HUES64 (cell line): Measurements from ENCODE around the gene VPS8.

Source experiments
- H3K27ac ChIP-seq: 2 replicates; pipeline ENCODE4 v1.7.0; 2013; ENCODE audit warnings: low read depth, low read length, inconsistent platforms
- H3K27me3 ChIP-seq: 2 replicates; pipeline ENCODE4 v1.6.1; 2013; ENCODE audit warnings: mild to moderate bottlenecking, low read length; ENCODE audit not compliant: insufficient read depth
- H3K36me3 ChIP-seq: 2 replicates; pipeline ENCODE4 v1.6.1; 2013; ENCODE audit warnings: mild to moderate bottlenecking, low read length; ENCODE audit not compliant: insufficient read depth
- H3K4me1 ChIP-seq: 2 replicates; pipeline ENCODE4 v1.6.1; 2013; ENCODE audit warnings: mild to moderate bottlenecking, low read length, moderate library complexity; ENCODE audit not compliant: insufficient read depth
- H3K4me3 ChIP-seq: 2 replicates; pipeline ENCODE4 v1.5.1; 2013; ENCODE audit warnings: mild to moderate bottlenecking, low read length, moderate library complexity
- H3K9ac ChIP-seq: 2 replicates; pipeline ENCODE4 v1.6.1; 2013; ENCODE audit warnings: mild to moderate bottlenecking, low read depth, low read length
- H3K9me3 ChIP-seq: 2 replicates; pipeline ENCODE4 v1.6.1; 2013; ENCODE audit warnings: low read depth, low read length; ENCODE audit not compliant: insufficient read depth
- WGBS: fragments of 150-250, 120-280 bp; methylation state at CpG from one replicate; pipeline ENCODE4 v1.1.7; 2013; ENCODE audit warnings: missing lambda C conversion rate; 5-methylcytosine and 5-hydroxymethylcytosine counted together

VPS8 gene

GRCh38 chr3:184773283-184774186 lies 38.4 kb upstream of the VPS8 start:
- Histone ChIP-seq H3K9ac (no peak overlapping the region), H3K36me3 (no peaks in the 10 kb centered on the region), H3K4me1 (peaks cover 14% of the 10 kb centered on the region), H3K9me3 (no peaks in the 10 kb centered on the region), H3K27ac (no peak overlapping the region), H3K4me3 (no peak overlapping the region), H3K27me3 (peaks cover 5% of the 10 kb centered on the region; the same call in 1 of the 2 replicates)
- WGBS, result 81% methylated on average over 43 of the region's 43 CpGs

- Histone ChIP-seq H3K27me3 (peaks cover 5% of the 10 kb centered on the region; the same call in 1 of the 2 replicates), H3K4me3 (no peak overlapping the region), H3K9me3 (no peaks in the 10 kb centered on the region), H3K36me3 (no peaks in the 10 kb centered on the region), H3K4me1 (peaks cover 7% of the 10 kb centered on the region), H3K9ac (no peak overlapping the region), H3K27ac (no peak overlapping the region)
- 94% methylated on average over 2 of the region's 2 CpGs for WGBS
Measured at GRCh38 chr3:184776916-184777315, 35.0 kb upstream of the VPS8 start.

- H3K9me3 ChIP-seq, result no peaks in the 10 kb centered on the region
- H3K27me3 ChIP-seq, result peaks cover 5% of the 10 kb centered on the region; the same call in 1 of the 2 replicates
- H3K27ac ChIP-seq, result no peak overlapping the region
- no peaks in the 10 kb centered on the region for H3K36me3 ChIP-seq
- no peak overlapping the region for H3K4me3 ChIP-seq
- H3K9ac ChIP-seq, result no peak overlapping the region
- H3K4me1 ChIP-seq, result peaks cover 7% of the 10 kb centered on the region
- 51% methylated on average over 11 of the region's 11 CpGs for WGBS
Measured at GRCh38 chr3:184777566-184778356, 34.2 kb upstream of the VPS8 start.

GRCh38 chr3:184778426-184779332 lies 33.3 kb upstream of the VPS8 start:
- H3K36me3 ChIP-seq, result no peaks in the 10 kb centered on the region
- H3K4me3 ChIP-seq, result no peak overlapping the region
- peaks cover 5% of the 10 kb centered on the region; the same call in 1 of the 2 replicates for H3K27me3 ChIP-seq
- H3K9ac ChIP-seq, result no peak overlapping the region
- H3K9me3 ChIP-seq, result no peaks in the 10 kb centered on the region
- 83% methylated on average over 26 of the region's 26 CpGs for WGBS
- H3K4me1 ChIP-seq, result peaks cover 7% of the 10 kb centered on the region
- H3K27ac ChIP-seq, result no peak overlapping the region

- H3K27ac ChIP-seq, result no peak overlapping the region
- peaks cover 11% of the 10 kb centered on the region for H3K4me1 ChIP-seq
Measured at GRCh38 chr3:184780981-184781515, 30.9 kb upstream of the VPS8 start.

GRCh38 chr3:184781801-184782200 lies 30.2 kb upstream of the VPS8 start:
- 83% methylated on average over 4 of the region's 4 CpGs for WGBS
- H3K9me3 ChIP-seq, result no peaks in the 10 kb centered on the region

More at GRCh38 chr3:184780981-184781515, 30.9 kb upstream of the VPS8 start:
- H3K4me3 ChIP-seq, result no peak overlapping the region
- H3K9me3 ChIP-seq, result no peaks in the 10 kb centered on the region
- peaks cover 3% of the 10 kb centered on the region; the same call in 1 of the 2 replicates for H3K27me3 ChIP-seq
- 85% methylated on average over 6 of the region's 6 CpGs for WGBS
- H3K9ac ChIP-seq, result no peak overlapping the region
- no peaks in the 10 kb centered on the region for H3K36me3 ChIP-seq

GRCh38 chr3:184783319-184783718 lies 28.6 kb upstream of the VPS8 start:
- Histone ChIP-seq H3K4me3 (no peak overlapping the region), H3K9me3 (no peaks in the 10 kb centered on the region), H3K27me3 (peaks cover 3% of the 10 kb centered on the region; the same call in 1 of the 2 replicates), H3K36me3 (no peaks in the 10 kb centered on the region), H3K27ac (no peak overlapping the region), H3K4me1 (peaks cover 11% of the 10 kb centered on the region; the same call in 1 of the 2 replicates), H3K9ac (no peak overlapping the region)
- 89% methylated on average over 7 of the region's 7 CpGs for WGBS

More at GRCh38 chr3:184781801-184782200, 30.2 kb upstream of the VPS8 start:
- Histone ChIP-seq H3K9ac (no peak overlapping the region), H3K4me1 (peaks cover 11% of the 10 kb centered on the region; the same call in 1 of the 2 replicates), H3K4me3 (no peak overlapping the region), H3K36me3 (no peaks in the 10 kb centered on the region), H3K27ac (no peak overlapping the region), H3K27me3 (peaks cover 3% of the 10 kb centered on the region; the same call in 1 of the 2 replicates)

GRCh38 chr3:184784731-184785500 lies 27.1 kb upstream of the VPS8 start:
- WGBS, result 75% methylated on average over 13 of the region's 13 CpGs
- Histone ChIP-seq H3K9ac (no peak overlapping the region), H3K27ac (no peak overlapping the region), H3K27me3 (peaks cover 3% of the 10 kb centered on the region; the same call in 1 of the 2 replicates), H3K4me1 (peaks cover 11% of the 10 kb centered on the region; the same call in 1 of the 2 replicates), H3K36me3 (no peaks in the 10 kb centered on the region), H3K9me3 (no peaks in the 10 kb centered on the region), H3K4me3 (no peak overlapping the region)

- Histone ChIP-seq H3K27ac (no peak overlapping the region), H3K36me3 (no peaks in the 10 kb centered on the region), H3K9ac (no peak overlapping the region), H3K4me1 (peaks cover 11% of the 10 kb centered on the region; the same call in 1 of the 2 replicates), H3K9me3 (no peaks in the 10 kb centered on the region), H3K4me3 (no peak overlapping the region), H3K27me3 (peaks cover 3% of the 10 kb centered on the region; the same call in 1 of the 2 replicates)
- 90% methylated on average over 12 of the region's 12 CpGs for WGBS
Measured at GRCh38 chr3:184785890-184786279, 26.1 kb upstream of the VPS8 start.
